Measurements from ENCODE around the gene MLLT11.

DNA sequence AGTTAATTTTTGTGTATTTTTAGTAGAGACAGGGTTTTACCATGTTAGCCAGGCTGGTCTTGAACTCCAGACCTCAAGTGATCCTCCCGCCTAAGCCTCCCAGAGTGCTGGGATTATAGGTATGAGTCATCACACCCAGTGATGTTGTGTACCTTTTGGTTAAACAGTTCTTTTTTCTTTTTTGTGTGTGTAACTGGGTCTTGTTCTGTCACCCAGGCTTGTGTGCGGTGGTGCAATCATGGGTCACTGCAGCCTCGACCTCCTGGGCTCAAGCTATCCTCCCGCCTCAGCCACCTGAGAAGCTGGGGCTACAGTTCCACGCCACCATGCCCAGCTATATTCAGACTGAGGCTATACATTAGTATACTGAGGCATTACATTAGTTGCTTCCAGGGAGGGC is 48.1 kb downstream of the MLLT11 start:
- no peak for TF ChIP-seq CTCF (conservative IDR thresholded peaks at IDR 0.05; ENCODE audit: low read length)
- no peak for TF ChIP-seq EZH2phosphoT487 (IDR thresholded peaks at IDR 0.05; ENCODE audit: borderline replicate concordance)
